HG02981 (cell line): ENCODE measurements around the gene PPM1G.
A peak's percentile ranks its signal among the peaks of the same experiment; 100 is the strongest.
"Not testable (repeated sequence)": the region's sequence is repeated elsewhere in the genome, so short reads cannot be mapped to it uniquely, and the experiment has no call there.

Experiments
- ATAC-seq: cut with Tn5 transposase; IDR thresholded peaks from one replicate; pipeline ENCODE4 v1.9.1; 2021; ENCODE audit warnings: mild to moderate bottlenecking, moderate library complexity; ENCODE audit not compliant: unreplicated experiment

PPM1G gene, protein sequence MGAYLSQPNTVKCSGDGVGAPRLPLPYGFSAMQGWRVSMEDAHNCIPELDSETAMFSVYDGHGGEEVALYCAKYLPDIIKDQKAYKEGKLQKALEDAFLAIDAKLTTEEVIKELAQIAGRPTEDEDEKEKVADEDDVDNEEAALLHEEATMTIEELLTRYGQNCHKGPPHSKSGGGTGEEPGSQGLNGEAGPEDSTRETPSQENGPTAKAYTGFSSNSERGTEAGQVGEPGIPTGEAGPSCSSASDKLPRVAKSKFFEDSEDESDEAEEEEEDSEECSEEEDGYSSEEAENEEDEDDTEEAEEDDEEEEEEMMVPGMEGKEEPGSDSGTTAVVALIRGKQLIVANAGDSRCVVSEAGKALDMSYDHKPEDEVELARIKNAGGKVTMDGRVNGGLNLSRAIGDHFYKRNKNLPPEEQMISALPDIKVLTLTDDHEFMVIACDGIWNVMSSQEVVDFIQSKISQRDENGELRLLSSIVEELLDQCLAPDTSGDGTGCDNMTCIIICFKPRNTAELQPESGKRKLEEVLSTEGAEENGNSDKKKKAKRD

GRCh38 chr2:27409321-27410073 lies at the start of gene PPM1G:
Gene PPM1G, minus strand, starts transcription at chr2:27409591. Its CDS starts 169 bp downstream, at chr2:27409422.
- ATAC-seq = peak; percentile 95

DNA sequence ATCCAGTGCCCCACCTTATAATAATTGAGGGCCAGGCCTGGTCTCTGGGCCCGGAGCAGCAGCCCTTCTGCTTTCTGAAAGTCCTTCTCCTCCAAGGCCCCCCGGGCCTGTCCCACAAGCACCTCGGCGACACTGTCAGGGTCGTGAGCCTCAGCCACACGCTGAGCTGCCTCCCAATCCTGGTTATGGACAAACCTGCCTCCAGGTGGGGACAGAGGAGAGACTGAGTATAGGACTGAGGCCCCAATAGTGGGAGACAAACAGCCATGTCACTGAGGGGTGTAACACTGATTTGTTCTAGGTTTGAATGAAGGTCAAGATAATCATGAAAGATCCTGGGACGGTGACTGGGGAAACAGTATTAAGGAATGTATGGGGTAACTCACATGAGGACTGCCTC lies 44.6 kb upstream of the PPM1G start:
- ATAC-seq = no peak

DNA sequence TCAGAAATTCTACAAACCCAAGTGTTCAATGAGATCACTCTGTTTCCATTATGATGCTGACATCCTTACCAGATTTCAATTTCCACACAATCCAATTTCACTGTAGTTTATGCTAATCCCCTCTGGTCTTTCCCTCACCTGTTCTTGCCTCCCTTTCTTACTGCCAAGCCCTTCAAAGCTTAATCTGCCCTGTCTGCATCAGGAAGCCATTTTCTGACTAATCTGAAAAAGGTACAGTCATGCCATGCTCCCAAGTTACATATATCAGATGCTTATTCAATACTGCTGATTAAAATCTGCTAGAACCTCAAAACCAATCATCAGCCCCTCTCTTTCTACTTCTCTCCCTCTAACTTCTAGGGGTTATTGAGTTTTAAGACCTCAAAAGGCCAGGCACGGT lies 41.7 kb upstream of the PPM1G start:
- ATAC-seq = no peak

DNA sequence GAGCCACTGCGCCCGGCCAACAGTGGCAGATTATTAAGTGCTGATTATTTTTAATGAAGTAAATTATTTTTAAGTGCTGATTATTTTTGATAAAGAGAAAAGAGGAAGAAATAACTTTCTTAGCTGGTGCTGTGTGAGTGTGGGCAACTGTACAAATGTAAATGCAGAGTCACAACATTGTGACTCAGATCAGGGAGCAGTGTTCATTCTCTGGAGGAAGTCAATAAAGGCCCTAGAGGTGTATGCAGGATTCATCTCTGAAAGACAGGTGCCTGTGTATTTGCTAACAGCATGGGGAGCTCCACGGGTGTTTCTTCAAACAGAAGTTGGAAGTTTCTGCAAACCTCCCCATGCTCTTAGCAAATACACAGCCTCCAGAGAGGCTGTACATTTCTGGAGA lies 39.0 kb upstream of the PPM1G start:
- ATAC-seq = no peak

DNA sequence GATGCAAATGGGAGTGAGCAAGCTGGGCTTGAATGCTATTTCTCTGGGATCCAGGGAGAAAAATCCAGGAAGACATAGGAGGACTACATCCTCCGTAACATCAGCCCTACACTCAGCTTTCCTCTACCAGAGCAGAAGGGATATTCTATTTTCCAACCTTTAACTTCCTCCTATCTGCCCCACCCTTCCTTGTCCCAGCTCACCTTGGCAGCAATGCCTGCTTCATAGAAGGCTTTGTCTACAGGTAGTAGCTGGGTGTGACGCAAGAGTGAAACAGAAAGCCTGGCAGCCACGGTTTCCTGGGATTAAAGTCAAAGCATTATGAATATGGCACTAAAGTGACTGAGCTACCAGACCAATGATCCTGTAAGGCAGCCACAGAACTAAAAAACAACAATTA lies 36.7 kb upstream of the PPM1G start:
- ATAC-seq = no peak

GRCh38 chr2:27445615-27446014 lies 36.2 kb upstream of the PPM1G start:
- no peak for ATAC-seq

DNA sequence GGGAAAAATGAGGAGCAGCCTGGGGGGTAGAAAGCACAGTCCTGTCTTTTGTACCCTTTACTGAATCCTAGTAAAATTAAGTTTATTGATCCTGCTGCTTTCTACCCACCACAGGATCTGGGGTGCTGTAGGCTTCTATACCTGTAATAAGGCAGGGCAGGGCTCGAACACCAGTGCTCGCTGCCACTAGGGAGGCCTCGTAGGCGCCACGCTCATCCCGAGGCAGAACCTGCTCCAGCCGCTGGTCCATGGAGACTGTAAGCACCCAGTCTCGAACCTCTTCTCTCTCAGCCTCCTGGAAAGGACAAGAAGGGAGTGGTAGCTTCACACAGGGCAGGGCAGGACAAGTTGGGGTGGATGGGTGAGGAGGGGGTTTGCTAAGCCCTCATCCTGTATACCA lies 35.8 kb upstream of the PPM1G start:
- ATAC-seq = no peak

GRCh38 chr2:27442920-27443282 lies 33.5 kb upstream of the PPM1G start:
- ATAC-seq = no peak

DNA sequence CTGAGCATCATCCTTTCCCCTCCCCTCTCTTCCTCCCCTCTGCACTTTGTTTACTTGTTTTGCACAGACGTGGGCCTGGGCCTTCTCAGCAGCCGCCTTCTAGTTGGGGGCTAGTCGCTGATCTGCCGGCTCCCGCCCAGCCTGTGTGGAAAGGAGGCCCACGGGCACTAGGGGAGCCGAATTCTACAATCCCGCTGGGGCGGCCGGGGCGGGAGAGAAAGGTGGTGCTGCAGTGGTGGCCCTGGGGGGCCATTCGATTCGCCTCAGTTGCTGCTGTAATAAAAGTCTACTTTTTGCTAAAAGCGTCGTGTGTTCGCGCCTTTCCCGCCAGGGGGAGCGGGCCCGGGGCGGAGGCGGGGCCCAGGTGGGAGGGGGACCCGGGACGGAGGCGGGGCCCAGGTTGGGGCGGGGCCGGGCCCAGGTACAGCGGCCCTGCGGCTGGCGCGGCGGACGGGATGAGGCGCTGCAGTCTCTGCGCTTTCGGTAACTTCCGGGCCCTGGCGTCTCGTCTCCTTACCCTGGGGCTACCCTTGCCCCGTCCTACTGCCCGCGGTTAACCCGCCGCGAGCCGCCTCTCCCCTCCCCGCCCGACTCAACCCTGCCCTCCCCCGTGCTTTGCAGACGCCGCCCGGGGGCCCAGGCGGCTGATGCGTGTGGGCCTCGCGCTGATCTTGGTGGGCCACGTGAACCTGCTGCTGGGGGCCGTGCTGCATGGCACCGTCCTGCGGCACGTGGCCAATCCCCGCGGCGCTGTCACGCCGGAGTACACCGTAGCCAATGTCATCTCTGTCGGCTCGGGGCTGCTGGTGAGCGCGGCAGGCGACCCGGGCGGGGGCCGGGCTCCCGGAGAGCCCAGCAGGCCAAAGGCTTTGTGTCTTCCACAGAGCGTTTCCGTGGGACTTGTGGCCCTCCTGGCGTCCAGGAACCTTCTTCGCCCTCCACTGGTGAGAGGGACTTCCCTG lies 32.8 kb upstream of the PPM1G start, which contains the start of gene KRTCAP3:
Gene KRTCAP3 (plus strand): TSS at position 424 of the 962 bp plus-strand sequence. CDS start 32 bp downstream, at position 456.
- ATAC-seq = no peak

GRCh38 chr2:27441226-27441926 lies 32.0 kb upstream of the PPM1G start:
- no peak for ATAC-seq

GRCh38 chr2:27435628-27436027 lies 26.2 kb upstream of the PPM1G start:
- ATAC-seq = no peak

- ATAC-seq = no peak
These were observed 22.0 kb upstream of the PPM1G start for GRCh38 chr2:27431395-27431794.

GRCh38 chr2:27428978-27429541 lies 19.7 kb upstream of the PPM1G start:
- peak; percentile 67 for ATAC-seq

DNA sequence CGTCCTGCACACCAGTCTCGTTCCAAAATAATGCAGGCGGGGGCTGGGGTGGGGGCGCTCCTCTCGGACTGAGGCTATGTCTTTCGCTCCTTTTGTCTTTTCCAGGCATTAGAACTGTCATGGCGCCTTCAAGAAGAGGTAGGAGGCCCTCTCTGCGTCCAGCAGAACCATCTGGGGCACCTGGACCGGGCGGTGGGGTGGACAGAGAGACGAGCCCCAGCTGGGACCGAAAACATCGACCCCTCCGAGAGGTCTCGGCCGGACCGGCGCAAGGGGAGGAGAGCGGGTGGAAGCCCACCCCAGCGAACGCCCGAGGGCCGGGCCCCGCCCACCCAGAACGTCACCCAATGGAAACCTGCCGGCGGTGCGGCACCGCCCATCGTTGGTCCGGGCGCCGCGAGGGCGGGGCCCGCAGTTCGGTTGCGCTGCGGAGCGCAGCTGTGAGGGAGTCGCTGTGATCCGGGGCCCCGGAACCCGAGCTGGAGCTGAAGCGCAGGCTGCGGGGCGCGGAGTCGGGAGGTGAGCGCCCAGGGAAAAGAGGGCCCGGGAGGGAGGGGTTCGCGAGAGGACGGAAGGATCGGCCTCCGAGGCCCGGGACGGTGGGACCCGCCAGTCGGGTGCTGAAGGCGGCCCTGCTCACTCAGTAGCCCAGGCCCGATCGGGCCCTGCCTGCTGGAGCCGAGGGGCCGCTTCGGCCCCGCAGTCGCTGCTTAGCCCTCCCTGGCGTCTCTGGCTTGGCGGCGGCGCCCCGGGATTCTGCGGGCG lies 19.0 kb upstream of the PPM1G start, which contains the start of gene NRBP1:
Gene NRBP1 (plus strand): TSS at position 419 of the 765 bp plus-strand sequence. CDS start 4,643 bp downstream, outside the sequence.
- ATAC-seq = peak; percentile 89

- no peak for ATAC-seq
These were observed 18.4 kb upstream of the PPM1G start for GRCh38 chr2:27427863-27428212.

DNA sequence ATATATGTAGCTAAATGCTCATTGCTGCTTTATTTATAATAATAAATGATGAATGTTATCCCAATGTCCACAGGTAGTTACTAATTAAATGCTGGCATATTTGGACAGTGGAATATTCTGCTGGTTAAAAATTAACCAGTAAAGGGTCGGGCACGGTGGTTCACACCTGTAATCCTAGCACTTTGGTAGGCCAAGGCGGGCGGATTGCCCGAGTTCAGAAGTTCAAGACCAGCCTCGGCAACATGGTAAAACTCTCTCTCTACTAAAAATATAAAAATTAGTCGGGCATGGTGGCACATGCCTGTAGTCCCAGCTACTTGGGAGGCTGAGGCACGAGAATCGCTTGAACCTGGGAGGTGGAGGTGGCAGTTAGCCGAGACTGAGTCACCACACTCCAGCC lies 15.6 kb upstream of the PPM1G start:
- not testable (repeated sequence) for ATAC-seq

DNA sequence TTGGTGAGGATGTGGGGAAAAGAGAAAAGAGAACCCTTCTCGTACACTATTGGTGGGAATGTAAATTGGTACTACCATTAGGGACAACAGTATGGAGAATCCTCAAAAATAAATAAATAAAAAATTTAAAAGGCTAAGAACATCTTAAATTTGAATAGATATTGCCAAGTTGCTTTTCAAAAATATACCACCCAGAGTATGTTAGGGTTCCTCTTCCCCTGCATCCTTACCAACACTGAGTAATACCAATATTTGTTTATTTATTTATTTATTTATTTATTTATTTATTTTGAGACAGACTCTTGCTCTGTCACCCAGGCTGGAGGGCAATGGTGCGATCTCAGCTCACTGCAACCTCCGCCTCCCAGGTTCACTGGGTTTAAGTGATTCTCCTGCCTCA lies 13.6 kb upstream of the PPM1G start:
- no peak for ATAC-seq

DNA sequence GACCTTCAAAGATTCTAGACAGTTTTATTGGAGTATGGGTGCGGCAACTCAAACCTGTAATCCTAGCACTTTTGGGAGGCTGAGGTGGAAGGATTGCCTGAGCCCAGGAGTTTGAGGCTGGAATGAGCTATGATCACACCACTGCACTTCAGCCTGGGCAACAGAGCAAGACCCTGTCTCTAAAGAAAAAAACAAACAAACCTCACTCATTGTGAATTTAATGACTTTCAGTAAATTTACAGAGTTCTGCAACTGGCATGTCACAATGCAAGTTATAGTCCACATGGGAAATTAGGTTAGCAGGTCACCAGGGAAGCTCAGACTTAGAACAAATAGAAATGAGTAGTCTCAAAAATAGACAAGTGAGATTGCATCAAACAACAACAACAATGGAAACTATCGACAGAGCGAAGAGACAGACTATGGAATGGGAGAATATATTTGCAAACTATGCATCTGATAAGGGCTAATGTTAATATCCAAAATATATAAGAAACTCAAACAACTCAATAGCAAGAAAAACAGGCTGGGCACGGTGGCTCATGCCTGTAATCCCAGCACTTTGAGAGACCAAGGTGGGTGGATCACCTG lies 12.4 kb upstream of the PPM1G start:
- no peak for ATAC-seq

GRCh38 chr2:27420996-27421395 lies 11.6 kb upstream of the PPM1G start:
- no peak for ATAC-seq
